ENCODE data around the gene OLFML2A. TPM values are rescaled to one million over a fixed set of nuclear protein-coding genes. Genes with fewer than 3 reads are reported as not detected.

The OLFML2A gene
- polyA plus RNA-seq, 4 donors: 22.1 to 30.9 (median 24.9) TPM

DNA sequence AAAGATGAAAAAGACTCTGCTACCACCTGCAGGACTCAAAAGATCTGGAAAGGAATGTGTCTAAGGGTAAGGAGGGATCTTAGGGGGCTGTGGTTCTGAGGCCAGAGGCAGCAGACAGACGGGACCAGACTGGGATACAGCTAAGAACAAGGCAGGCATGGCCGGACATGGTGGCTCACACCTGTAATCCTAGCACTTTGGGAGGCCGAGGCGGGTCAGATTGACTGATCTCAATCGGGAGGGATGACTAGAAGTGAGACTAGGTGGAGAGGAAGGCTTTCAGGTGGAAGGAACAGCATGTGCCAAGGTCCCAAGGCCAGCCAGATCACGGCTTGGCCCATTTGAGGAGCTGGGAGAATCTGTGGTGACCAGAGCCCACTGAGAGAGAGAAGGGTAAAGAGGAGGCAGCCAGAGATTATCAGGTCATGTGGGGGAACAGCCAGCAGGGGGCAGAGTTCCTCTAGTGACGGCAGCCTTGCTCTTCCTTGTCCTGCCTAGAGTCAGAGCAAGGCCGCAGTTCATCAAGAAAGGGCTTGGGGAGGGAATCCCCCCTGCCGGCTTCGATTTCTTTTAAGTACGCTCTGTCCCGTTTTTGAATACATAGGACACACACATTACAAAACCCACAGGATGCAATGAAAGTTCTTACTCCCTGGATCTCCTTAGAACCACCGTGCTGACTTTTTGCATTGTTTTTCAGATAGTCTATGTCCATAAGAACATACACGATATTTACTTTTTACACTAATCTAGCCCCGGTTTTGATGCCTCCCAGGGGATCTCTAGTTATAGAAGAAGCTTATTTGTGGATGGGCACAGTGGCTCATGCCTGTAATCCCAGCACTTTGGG, 2.6 kb upstream of the OLFML2A start:
- DNase-seq (ENCODE audit: low read depth in 4 of 4, low spot score in 3 of 4): no peak

DNA sequence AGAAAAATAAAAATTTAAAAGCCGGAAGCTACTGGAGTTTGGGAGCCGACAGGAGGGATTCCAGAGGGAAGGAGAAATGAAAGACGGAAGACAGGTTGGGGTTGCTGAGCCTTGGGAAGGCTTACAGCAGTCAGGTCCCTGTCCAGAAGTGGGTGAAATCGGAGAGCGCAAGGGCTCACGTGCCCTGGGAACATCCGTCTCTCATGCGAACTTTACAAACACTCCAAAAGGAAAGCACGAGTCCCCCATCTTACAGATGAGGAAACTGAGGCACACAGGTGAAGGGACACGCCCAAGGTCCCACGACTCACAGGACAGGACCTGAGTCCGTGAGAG, 347 bp upstream of the OLFML2A start:
- no peak for DNase-seq (ENCODE audit: low read depth in 4 of 4, low spot score in 3 of 4)

DNA sequence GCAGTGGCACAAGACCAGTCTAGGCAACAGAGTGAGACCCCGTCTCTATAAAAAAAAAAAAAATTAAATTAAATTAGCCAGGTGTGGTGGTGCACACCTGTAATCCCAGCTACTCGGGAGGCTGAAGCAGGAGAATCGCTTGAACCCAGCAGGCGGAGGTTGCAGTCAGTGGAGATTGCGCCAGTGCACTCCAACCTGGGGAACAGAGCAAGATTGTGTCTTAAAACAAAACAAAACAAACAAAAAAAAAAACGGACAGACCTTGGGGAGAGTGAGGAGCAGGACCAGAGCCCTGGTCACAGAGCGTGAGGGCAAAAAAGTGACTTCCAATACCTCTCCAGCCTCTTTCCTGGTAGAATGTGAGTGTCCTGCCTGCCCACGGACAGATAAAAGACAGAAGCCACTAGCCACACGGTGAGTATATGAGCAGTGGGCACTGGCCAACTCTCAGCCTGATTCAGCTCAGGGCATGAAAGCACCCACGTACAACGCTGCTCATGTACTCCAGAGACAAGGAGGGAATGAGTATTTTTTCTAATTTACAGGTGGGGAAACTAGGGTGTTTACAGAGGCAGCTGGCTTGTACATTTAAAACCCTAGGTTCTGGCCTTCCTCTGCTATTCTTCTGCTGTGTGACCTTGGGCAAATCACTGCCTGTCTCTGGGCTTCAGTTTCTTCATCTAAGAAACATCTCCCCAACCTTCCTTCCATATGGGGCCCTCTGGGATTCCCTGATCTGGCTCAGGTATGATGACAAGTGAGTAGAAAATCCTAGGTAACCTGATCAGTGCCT, 1.8 kb downstream of the OLFML2A start:
- no peak for DNase-seq (ENCODE audit: low read depth in 4 of 4, low spot score in 3 of 4)

DNA sequence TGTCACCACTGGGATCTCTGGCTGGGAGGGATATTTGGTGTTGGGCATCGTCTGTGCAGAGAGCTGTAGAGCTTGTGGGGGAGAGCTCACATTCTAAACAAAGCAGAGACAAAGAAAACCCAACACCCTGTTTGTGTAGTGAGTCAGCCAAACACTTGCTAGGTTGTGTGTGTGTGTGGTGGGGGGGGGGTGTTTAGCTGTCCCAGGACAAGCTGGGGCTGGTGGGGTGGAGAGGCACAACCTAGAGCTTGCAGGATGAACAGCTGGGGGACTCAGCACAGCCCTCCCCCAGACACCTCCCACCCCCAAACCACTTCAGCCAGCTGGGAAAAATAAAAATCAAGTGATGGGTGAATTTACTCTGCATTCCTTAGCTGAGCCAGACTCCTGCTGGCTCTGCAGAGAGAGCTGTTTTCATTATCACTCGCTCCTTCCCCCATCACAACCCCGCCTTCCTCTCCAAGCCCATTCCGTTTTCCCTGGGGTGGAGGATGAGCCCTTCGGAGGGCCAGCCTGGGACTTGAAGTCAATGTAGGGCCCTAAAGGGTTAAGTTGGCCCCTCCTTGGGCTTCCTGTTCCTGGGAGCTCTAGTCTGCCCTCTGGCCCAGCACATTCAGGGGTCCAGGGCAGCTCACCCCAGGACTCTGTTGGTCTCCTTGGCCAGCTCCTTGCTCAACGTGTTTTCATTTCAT, 2.6 kb downstream of the OLFML2A start:
- DNase-seq (ENCODE audit: low read depth in 4 of 4, low spot score in 3 of 4): peak in 1 of 4 donors; percentile 70

DNA sequence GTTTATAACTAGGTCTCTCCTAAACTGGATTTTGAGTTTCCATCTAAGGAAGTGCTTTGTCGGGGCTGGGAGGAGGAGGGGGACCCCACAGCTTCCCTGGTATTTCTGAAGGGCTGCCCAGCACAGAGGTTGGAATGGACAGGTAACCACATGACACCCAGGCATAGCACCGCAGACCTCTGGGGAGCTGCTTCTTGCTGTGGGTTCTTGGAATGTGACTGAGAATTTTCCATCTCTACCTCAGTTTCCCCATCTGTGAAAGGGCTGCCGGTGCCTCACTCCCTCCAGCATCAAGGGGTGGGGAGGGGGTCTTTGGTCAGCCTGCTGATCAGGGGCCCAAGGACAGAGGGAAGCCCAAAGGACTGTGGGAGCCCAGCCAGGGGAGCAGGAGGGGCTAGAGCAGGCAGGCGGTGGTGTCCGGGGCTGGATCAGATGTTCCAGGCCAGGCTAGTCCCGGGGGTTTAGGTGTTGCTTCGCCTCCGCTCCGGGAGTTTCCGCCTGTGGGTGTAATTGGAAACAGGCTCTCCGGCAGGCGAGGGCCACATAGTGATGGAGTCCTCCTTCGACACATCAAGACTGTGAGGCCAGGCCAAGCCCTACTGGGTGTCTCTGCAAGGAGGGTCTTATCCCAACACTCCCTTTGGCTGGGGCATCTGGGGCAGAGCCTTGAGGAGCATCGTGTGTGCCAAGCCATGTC, 3.3 kb downstream of the OLFML2A start:
- DNase-seq (ENCODE audit: low read depth in 4 of 4, low spot score in 3 of 4): no peak

DNA sequence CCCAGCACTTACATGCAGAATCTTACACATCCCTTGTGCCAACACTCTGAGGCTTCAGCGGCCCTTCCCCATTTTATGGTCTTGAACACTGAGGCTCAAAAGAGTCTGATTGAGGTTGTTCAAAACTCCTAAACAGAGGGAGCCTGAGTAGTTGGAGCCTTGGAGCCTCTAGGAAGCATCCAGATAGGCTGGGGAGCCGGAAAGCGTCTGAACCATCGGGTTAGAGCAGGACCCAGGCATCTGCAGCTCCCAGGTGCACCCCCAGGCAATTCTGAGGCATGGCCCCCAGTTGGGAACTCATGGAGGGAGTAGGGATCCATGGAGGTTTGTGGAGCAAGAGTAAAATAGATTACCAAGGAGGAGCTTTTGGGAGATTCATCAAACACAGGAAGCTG, 3.8 kb downstream of the OLFML2A start:
- no peak for DNase-seq (ENCODE audit: low read depth in 4 of 4, low spot score in 3 of 4)

DNA sequence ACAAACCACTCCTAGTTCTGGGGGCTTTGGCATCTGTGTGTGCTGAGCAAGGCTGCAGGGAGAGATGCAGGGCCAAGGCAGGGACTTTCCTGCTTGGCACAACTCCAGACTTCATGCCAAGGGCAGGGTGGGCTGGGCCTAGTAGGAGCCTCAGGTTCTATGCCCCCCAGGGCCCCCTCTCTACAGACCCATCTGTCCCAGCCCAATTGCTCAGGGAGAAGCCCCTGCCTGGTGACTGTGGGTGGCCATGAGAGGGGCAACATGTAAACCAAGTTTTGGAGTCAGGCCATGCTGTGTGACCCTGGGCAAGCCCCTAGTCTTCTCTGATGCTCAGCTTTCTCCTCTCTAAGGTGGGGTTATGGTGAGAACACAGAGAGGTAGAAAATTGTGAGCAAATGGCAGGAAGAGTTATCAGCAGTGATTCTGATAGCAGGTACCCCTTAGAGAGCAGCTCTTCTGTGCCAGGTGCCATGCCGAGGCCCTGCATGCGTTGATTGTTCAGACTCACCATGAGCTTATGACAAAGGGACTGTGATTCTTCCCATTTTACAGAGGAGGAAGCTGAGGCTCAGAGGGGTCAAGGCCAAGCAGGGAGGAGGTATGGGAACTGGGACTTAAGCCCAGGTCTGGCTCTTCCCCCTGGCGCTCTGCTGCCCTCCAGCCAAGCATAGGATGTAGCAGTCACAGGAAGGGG, 5.2 kb downstream of the OLFML2A start:
- DNase-seq (ENCODE audit: low read depth in 4 of 4, low spot score in 3 of 4): no peak

DNA sequence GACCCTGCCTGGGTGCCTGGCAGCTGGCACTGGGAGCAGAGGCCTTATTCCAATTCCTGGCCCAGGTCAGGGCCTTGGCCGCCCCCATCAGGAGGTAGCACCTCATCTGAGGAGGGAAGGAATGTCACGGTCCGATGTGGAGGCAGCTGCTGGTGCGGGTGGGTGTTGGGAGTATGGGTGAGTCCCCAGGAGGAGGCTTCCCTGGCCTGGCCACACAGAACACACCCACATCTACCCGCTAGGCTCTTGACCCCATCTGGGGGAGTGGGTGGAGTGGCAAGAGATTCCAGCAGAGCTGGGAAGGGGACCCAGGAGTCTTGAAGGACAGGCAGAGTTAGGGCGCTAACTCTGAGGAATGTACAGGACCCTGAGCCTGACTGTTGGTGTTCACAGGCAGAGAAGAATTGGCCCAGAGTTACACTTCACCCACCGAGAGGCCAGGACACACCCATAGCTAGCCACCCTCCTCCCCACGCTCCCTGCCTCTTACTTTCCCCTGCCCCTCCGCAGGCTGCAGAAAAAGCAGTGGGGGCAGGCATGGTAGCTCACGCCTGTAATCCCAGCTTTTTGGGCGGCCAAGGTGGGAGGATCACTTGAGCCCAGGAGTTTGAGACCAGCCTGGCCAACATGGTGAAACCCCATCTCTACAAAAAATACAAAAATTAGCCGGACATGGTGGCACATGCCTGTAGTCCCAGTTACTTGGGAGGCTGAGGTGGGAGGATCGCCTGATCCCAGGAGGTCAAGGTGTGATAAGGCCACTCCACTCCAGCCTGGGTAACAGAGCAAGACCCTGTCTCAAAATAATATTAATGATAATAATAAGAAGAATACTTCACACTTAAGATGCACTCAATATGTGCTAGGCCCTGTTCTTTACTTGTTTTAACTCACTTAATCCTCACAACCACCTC, 6.0 kb downstream of the OLFML2A start:
- DNase-seq (ENCODE audit: low read depth in 4 of 4, low spot score in 3 of 4): no peak

DNA sequence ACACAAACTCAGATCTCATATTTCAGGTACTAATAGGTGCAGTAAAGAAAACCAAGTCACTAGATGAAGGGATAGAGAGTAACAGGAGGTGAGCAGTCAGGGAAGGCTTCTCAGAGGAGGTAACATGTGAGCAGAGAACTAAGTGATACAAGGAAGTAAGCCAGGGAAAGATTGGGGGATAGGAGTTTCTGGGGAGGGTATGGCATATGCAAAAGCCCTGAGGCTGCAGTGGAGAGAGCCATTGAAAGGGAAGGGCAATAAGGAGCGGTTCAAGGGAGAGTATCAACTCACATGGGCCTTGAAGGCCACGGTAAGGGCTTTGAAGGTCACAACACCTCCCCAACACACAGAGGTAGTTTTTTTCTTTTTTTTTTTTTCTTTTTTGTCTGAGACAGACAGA, 6.9 kb downstream of the OLFML2A start:
- no peak for DNase-seq (ENCODE audit: low read depth in 4 of 4, low spot score in 3 of 4)

DNA sequence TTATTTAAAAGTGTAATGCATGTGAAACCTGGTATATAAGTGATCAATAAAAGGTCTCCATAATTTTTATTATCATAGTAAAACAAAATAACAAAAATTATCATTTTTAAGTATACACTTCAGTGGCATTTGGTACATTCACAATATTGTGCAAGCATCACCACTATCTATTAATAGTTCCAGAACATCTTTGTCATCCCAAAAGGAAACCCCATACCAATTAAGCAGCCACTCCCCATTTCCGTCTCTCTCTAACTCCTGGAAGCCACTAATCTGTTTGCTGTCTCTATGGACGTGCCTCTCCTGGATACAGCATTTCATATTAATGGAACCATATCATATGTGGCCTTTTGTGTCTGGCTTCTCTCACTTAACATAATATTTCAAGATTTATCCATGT, 7.6 kb downstream of the OLFML2A start:
- no peak for DNase-seq (ENCODE audit: low read depth in 4 of 4, low spot score in 3 of 4)

DNA sequence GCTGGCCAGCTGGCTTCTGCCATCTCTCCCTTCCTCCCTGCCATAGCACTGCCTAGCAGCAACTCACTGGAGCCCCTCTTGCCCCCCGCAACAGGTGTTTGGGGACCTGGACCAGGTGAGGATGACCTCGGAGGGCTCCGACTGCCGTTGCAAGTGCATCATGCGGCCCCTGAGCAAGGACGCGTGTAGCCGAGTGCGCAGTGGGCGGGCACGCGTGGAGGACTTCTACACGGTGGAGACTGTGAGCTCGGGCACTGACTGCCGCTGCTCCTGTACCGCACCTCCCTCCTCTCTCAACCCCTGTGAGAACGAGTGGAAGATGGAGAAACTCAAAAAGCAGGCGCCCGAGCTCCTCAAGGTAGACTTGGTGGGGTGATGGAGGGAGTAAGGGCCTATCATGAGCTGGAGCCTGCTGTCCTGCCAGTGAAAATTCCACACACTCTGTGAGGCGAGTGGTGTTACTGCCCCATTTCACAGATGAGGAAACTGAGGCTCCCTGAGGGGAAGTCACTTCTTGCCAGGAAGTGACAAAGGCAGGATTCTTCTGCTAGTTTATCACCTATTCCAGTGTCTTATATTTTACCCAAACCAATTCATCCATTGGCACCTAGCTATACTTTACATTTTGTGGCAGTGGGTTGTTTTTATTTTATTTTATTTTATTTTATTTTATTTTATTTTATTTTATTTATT, 10.1 kb downstream of the OLFML2A start:
- no peak for DNase-seq (ENCODE audit: low read depth in 4 of 4, low spot score in 3 of 4)

DNA sequence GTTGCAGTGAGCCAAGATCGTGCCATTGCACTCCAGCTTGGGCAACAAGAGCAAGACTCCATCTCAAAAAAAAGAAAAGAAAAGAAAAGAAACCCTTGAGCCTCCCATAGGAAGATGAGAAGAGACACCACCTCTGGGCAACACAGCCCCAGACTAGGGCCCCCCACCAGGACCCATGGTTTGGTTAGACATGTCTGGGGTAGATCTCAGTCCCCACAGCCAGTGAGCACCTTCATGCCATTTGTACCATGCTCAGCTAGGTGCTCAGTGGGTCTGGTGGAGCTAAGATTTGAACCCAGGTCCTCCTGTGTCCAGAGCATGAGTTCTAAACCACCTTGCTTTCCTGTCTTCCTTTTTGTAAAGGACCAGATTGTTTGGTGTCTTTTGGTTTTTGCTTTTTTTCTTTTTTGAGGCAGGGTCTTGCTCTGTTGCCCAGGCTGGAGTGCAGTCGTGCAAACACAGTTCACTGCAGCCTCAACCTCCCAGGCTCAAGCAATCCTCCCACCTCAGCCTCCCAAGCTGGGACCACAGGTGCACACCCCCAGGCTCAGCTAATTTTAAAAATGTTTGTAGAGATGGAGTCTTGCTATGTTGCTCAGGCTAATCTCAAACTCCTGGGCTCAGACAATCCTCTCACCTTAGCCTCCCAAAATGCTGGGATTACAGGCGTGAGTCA, 11.7 kb downstream of the OLFML2A start:
- no peak for DNase-seq (ENCODE audit: low read depth in 4 of 4, low spot score in 3 of 4)

DNA sequence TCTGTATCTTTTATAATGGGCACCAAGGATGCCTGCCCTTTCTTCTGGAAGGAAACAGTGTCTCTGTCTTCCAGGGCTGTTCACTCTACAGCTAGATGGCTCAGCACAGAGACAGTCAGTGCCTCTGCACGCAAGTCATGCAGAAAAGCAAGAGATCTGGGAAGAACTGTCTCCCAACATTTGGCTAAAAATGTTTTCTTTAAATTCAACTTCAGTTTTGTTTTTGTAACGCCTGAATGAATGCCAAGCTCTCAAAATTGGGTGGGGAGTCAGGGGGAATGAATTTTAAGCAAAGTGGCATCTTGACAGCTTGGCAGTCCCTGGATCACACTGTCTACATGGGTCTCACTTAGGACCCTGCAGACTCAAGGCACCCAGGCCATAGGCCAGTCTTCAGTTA, 12.6 kb downstream of the OLFML2A start:
- no peak for DNase-seq (ENCODE audit: low read depth in 4 of 4, low spot score in 3 of 4)

DNA sequence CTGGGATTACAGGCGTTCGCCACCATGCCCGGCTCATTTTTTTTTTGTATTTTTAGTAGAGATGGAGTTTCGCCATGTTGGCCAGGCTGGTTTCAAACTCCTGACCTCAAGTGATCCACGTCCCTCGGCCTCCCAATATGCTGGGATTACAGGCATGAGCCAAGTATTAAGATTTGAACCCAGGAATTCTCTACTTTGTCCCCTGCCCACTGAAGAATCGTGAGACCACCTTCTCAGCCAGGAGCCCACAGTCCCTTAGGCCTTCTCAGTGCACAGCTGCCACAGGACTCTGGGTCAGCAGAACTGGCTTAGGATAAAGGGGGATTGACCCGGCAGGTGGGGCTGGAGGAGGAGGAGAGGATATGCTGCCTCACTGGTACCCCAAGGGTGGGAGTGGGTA, 13.4 kb downstream of the OLFML2A start:
- no peak for DNase-seq (ENCODE audit: low read depth in 4 of 4, low spot score in 3 of 4)

DNA sequence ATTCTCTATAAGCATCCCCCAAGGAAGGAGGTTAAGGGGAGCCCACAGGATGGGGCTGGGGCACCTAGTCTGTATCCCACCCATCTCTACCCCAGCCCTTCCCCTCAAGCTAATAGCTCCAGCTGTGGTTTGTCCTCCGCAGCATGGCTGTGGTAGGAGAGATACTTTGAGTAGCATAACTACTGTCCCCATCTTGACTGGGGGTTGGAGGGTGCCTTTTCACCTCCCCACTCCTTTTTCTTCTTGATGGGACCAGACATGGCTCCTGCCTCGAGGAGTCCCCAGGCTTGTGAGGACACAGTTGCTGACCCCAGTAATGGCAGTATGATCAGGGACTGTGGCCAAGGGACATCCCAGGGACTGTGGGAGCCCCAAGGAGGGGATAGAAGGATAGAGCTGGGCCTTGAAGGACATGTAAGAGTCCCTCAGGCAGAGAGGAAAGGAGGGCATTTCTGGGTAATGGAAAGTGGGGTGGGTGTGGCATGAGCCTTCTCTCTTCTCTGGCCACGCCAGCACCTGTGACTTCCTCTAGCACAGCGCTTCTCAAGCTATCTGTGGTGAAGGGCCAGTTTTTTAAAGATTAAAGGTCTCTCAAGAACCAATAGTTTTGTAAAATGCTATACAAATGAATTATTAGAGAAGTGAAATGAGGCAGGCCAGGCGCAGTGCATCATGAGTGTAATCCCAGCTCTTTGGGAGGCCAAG, 14.0 kb downstream of the OLFML2A start:
- DNase-seq (ENCODE audit: low read depth in 4 of 4, low spot score in 3 of 4): no peak

DNA sequence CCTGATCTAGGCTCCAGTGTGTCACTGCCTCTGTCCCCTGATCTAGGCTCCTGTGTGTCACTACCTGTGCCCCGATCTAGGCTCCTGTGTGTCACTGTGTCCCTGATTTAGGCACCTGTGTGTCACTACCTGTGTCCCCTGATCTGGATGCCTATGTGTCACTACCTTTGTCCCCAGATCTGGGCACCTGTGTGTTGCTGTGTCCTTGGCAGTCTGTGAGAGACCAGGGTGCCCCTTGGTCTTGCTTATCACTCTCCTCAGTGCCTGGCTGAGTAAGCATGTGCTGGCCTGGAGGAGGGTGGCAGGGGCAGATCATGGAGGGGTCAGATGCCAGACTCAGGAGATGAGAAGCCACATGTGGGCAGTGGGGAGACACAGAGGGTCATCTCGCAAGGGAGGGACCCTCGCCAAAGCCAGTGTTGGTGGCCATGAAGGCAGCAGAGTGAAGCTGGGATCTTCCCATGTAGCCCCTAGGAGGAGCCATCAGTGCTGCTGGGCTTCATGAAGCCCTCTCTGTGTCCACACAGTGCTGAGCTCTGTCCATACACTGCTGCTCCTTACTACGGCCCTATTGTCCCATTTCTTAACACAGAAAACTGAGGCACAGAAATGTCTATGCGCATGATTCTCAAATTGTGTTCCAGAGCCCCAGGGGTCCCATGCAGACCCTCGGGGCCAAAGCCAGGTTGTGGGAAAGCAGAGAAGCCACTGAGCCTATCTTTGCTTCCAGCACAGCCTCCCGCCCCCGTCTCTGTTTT, 15.5 kb downstream of the OLFML2A start:
- no peak for DNase-seq (ENCODE audit: low read depth in 4 of 4, low spot score in 3 of 4)

DNA sequence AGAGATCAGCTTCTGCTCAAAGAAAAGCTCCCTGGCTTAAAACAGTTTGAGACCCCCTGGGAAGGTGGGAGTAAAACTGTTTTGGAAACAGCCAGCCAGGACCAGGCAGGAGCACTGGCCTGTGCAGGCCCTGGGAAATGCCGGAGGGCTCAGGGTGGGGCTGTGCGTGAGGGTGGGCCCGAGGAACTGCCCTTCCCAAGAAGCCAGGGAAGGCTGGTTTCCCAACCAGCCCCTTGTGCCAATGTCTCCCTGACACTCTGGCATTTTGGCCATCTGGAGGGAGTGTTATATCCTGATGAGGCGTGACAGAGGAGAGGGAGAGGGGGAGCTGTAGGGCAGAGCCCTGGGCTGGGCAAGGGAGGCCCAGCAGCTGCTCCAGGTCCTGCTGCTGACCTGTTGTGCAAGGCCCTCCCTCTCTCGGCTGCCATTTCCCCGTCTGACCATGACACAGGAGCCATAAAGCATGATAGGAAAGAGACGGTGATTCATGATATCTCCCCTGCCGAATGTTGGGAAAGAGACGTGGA, 16.1 kb downstream of the OLFML2A start:
- DNase-seq (ENCODE audit: low read depth in 4 of 4, low spot score in 3 of 4): no peak

Measured in left renal pelvis (tissue), 4 donors.